HG03064 (cell line): Measurements from ENCODE around the gene ZNF236.
A peak's percentile ranks its signal among the peaks of the same experiment; 100 is the strongest.

Source experiments
- ATAC-seq: cut with Tn5 transposase; IDR thresholded peaks from one replicate; pipeline ENCODE4 v1.9.1; 2021; ENCODE audit warnings: low read depth; ENCODE audit not compliant: unreplicated experiment

The ZNF236 gene

GRCh38 chr18:76819411-76820136 lies 2.8 kb upstream of the ZNF236 start:
- no peak for ATAC-seq

DNA sequence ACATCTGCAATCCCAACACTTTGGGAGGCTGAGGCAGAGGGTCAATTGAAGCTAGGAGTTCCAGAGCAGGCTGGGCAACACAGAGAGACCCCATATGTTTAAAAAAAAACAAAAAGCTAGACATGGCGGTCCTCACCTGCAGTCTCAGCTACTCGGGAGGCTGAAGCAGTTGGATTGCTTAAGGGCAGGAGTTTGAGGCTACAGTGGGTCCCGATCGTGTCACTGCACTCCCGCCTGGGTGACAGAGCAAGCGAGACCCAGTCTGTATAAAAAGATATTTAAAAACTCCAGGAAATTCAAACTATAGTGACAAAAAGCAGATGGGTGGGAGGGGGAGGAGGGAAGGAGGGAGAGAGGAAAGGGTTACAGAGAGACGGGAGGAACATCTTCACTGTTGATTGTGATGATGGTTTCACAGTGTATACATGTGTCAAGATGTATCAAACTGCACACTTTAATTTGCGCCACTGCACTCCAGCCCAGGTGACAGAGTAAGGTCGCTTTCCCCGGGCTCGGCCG lies 942 bp upstream of the ZNF236 start:
- ATAC-seq, result peak; percentile 20

GRCh38 chr18:76821875-76822505 lies 367 bp upstream of the ZNF236 start:
- peak; percentile 41 for ATAC-seq

- no peak for ATAC-seq
Measured at GRCh38 chr18:76823161-76823538, 793 bp downstream of the ZNF236 start.

- ATAC-seq, result no peak
Measured at GRCh38 chr18:76823587-76824011, 1.2 kb downstream of the ZNF236 start.

- ATAC-seq, result no peak
Measured at GRCh38 chr18:76824145-76824676, 1.9 kb downstream of the ZNF236 start.

- no peak for ATAC-seq
Measured at GRCh38 chr18:76824754-76825153, 2.4 kb downstream of the ZNF236 start.

DNA sequence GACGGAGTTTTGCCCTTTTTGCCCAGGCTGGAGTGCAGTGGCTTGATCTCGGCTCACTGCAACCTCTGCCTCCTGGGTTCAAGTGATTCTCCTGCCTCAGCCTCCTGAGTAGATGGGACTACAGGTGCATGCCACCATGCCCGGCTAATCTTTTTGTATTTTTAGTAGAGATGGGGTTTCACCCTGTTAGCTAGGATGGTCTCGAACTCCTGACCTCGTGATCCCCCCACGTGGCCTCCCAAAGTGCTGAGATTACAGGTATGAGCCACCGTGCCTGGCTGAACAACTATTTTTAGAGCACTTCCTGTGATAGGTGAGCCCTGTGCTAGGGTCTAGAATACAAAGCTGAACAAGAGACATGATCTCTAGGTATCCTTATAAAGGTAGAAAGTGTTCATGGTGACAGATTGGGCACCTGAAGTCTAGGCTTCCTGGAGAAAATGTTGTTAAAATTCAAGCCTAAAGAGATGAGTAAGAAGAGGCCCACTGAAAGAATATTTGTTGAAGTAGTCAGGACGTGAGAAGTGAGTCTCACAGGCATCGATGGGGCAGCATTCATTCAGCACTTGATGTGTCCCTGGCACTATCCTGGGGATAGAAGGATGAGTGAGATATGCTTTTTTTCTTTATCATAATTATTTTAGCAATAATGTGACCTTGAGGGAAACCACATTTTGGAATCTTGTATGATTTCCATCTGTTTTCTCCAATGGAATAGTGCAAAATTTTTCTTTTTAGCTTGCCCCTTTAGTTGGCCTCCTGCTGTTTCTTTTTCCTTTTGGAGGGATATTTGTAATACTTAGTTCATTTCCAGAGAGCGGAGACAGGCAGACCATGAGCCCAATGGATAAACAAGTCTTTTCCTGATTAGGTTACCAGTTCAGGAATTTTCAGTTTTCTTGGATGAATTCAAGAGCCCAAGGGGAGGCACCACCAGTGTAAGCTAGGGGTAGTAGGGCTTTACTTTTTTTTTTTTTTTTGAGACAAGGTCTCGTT lies 5.1 kb downstream of the ZNF236 start:
- no peak for ATAC-seq

DNA sequence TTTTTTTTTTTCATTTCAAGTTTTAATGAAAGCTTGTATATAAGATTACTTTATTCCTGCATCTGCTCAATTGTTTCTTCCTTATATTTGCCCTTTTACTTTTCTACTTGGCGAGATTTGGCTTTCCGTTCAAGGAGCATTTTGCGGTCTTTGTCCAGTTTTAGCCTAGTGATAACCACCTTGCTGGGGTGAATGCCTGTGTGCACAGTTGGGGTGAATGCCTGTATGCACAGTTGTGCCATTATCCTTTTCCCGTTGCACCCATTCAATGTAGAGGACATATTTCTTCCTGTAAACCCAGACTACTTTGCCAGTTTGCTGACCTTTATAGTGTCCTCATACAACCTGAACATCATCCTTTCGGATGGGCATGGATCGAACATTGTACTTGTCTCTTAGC lies 12.0 kb downstream of the ZNF236 start:
- ATAC-seq, result no peak

GRCh38 chr18:76835380-76835779 lies 13.0 kb downstream of the ZNF236 start:
- no peak for ATAC-seq

- ATAC-seq, result no peak
Measured at GRCh38 chr18:76837071-76837470, 14.7 kb downstream of the ZNF236 start.

GRCh38 chr18:76838182-76838581 lies 15.8 kb downstream of the ZNF236 start:
- ATAC-seq, result no peak

DNA sequence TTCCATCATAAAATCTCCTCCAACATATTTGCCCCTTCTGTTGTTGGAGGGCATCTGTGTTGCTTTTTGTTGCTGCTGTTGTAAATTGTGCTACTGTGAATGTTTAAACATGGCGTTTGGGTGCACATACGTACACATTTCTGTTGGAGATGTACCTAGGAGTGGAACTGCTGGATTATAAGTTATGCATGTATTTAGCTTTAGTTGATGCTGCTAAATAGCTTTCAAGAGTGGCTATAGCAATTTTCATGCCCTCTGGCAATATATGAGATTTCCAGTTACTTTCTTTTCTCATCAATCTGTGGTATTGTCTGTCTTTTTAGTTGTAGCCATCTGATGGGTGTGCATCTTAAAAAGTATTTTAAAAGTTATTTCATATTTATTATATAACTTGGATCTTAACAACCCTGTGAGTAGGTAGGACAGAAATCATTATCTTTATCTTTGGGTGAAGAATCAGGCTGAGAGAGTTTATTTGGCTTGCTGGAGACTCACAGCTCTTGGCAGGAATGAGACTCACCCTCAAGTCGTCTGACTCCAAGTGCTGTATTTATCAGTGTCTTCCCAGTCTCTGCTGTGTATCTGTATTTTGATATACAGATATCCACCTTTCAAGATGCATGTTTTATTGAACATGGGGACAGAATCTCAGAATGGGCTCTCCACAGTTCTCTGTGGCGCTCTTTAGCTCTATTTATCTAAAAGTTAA lies 16.9 kb downstream of the ZNF236 start:
- ATAC-seq, result no peak

DNA sequence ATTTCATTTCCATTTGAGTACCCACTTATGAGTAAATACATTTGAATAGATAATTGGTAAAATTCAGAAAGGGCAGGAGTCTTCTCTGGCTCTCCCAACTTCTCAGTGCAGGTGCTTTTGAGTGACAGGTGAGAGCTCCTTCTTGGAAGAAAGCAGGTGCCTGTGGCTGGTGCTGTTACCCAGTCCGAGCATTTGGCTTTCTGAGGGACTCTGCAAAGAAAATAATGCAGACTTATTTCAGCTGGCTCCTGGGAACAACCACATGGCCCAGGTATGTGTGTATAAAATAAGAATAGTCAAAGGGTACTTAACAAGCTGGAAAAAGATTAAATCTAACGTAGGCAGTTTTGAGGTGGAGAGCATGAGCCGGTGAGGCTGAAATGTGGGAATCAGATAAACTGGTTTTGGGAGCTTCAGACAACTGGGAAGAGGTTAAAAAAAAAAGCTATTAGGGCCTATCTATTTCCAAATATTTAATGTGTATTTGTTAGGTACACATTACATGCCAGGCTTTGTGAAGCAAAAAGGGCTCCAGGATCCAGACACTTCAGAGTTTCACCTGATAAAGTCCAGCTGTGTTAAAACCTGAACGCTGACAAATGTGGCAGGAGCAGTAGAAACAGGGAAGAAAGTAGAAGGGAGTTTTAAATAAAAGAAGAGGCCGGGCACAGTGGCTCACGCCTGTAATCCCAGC lies 20.6 kb downstream of the ZNF236 start:
- no peak for ATAC-seq

- ATAC-seq, result no peak
Measured at GRCh38 chr18:76844144-76844543, 21.8 kb downstream of the ZNF236 start.

GRCh38 chr18:76844742-76845477 lies 22.6 kb downstream of the ZNF236 start:
- no peak for ATAC-seq

- ATAC-seq, result no peak
Measured at GRCh38 chr18:76846217-76846616, 23.9 kb downstream of the ZNF236 start.

- ATAC-seq, result no peak
Measured at GRCh38 chr18:76847916-76848315, 25.6 kb downstream of the ZNF236 start.

DNA sequence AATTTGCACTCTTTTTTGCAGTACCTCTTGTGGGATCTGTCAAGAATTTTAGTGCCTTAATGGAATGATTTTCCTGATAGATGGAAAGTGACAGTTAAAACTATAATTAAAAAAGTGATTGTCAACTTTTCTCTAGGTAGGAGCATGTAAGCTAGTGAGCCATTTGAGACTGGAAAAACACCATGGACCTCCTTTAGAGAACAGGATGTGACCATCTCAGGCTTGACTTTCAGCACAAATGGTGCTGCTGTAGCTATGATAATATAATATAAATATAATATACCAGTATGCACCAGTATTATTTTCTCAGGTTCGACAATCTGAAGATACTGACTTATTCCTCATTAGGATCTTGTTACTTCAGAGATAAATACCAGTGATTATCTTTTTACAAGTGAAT lies 27.8 kb downstream of the ZNF236 start:
- ATAC-seq, result no peak
